CD4-positive, alpha-beta T cell treated with Interleukin-1 beta for 1 hour (primary cell): Measurements from ENCODE around the gene NR5A2.

Experiments used
- DNase-seq, 2 donors: peaks; one replicate each; pipeline ENCODE4 v3.0.0-alpha.2; 2020 to 2022

NR5A2 gene

DNA sequence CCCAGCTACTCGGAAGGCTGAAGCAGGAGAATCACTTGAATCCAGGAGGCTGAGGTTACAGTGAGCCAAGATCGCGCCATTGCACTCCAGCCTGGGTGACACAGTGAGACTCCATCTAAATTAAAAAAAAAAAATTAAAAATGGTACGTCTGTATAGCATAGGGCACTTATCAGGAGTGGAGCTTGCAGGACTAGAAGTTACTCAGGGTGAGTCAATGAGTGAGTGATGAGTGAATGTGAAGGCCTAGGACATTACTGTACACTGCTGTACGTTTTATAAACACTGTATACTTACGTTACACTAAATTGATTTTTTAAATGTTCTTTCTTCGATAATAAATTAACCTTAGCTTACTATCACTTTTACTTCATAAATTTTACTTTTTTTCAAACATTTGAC lies 183.6 kb downstream of the NR5A2 start:
- DNase-seq: no peak

DNA sequence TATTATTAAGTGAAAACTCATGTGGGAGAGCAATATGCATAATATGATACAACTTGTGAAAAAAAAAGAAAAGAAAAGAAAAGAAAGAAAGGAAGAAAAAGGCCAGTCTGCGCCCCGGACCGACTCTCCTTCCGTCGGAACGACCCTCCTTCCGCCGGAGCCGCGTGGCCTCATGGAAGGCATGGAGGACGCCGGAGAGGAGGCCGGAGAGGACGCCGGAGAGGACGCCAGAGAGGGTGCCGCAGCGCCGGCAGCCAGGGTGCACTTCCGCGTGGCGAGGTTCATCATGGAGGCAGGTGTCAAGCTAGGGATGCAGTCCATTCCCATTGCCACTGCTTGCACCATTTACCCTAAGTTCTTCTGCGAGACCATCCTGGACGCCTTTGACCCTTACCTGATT lies 185.9 kb downstream of the NR5A2 start:
- no peak for DNase-seq

DNA sequence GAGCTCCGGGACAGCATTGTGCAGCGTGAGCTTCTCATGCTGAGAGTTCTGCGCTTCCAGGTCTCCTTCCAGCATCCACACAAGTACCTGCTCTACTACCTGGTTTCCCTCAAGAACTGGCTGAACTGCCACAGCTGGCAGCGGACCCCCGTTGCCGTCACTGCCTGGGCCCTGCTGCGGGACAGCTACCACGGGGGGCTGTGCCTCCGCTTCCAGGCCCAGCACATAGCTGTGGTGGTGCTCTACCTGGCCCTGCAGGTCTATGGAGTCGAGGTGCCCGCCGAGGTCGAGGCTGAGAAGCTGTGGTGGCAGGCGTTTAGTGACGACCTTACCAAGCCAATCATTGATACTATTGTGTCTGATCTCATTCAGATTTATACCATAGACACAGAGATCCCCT lies 186.4 kb downstream of the NR5A2 start:
- no peak for DNase-seq

DNA sequence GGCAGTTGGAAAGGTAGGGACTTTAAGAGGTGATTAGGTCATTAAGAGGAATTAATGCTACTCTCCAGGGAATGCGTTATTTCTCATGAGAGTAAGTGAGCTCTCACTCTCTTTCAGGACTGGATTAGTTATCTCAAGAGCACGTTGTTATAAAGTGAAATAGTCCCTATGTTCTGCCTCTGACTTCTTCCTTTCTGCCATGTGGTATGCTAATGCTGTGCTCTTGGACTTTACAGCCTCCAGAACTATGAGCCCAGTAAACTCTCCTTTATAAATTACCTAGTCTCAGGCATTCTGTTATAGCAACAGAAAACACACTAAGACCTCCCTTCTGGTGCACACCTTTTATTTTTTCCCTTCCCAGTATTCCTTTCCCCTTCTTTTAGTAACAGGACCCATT lies 187.8 kb downstream of the NR5A2 start:
- no peak for DNase-seq

DNA sequence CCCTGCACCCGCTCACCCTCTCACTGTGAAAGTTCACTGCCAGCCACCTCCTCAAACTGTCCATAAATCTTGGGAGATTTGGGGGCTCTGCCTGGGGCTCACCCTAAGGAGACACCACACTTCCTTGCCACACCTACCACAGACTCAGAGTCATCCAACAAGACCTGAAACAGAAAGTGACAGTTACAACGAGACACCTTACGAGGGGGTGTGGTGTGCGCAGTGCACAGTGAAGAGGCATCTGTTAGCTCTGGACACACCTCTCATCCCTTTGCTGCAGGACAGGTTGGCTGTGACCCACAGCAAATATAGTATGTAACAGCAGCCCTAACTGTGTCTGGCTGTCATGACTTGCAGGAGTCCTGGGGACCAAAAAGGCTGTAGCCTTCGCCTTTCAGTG lies 190.2 kb downstream of the NR5A2 start:
- DNase-seq: no peak

DNA sequence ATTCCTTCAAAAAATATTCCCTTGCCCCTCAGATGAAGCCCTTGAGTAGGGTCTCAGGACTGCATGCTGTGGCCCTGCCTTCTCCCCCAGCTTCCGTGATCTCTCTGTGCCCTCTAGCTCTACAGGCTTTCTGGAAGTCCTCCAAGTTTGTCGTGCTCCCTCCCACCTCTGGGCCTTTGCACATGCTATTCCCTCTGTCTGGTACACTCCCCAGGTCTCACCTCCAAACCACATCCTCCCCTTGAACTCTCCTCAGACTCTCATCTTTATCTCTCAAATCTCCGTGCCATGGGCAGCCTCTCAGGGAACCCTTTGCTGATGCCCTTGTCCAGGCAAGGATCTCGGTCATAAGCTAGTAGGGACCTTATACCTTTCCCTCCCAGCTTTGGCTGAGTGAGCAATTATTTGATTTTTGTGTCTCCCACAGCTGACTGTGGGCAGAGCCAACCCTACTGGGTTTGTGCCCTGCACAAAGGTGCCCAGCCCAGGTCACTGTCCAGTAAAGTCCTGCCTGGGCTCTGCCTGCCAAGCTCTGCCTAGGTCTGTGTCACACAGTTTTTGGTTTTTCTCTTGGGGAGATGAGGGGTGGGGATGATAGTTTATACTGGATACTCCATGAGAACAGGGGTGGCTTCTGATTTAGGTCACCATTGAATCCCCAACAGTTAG lies 194.2 kb downstream of the NR5A2 start:
- DNase-seq: no peak

DNA sequence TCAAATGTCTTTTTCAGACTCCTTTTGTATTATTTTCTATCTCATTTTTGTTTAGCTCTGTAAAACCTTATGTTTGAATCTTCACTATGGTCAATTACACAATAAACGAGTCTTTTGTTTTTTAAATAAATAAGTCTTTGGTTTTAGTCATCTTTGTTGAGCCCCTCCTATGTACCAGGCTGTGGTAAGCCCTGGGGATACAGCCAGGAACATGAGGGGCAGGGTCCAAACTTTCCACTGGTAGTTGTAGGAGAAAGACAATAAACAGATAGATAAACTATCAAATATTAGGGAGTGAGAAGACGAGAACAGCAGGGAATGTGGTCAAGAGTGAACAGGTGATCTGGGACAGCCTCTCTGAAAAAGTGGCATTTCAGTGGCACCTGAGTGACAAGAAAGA lies 195.7 kb downstream of the NR5A2 start:
- DNase-seq: no peak

DNA sequence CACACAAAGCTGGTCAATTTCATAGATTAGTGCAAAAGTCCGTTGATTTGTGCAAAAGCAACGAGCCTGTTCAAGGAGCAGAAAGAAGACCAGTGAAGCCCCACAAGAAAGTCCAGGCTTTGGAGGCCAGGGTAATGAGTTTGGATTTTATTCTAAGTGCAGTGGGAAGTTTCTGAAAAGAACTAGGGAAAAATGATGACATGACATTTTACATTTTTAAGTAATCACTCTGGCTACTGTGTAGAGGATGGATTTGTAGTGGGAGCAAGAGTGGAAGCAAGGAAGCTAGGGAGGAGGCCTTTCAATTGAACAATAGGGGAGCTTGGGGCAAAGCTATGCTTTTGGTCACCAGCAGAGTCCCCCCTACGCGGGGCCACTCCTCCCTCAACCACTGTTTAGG lies 196.1 kb downstream of the NR5A2 start:
- no peak for DNase-seq

DNA sequence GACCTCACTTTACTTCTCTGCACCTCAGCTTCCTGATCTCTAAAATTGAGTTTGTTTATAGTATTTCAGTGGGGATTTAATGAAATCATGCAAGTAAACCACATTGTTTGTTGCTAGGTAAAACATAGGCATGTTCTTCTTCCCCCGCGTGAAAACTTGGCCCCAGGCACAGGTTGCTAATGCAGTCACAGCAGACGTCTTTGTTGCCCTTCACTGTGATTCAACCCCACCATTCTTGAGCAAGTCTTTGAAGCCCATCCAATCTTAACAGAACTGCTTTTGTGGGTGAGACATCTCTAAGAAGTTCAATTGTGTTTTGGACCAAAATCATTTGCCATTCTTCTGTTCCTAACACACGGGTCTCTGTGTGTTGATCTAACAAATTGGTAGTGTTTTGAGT lies 196.8 kb downstream of the NR5A2 start:
- DNase-seq: no peak

DNA sequence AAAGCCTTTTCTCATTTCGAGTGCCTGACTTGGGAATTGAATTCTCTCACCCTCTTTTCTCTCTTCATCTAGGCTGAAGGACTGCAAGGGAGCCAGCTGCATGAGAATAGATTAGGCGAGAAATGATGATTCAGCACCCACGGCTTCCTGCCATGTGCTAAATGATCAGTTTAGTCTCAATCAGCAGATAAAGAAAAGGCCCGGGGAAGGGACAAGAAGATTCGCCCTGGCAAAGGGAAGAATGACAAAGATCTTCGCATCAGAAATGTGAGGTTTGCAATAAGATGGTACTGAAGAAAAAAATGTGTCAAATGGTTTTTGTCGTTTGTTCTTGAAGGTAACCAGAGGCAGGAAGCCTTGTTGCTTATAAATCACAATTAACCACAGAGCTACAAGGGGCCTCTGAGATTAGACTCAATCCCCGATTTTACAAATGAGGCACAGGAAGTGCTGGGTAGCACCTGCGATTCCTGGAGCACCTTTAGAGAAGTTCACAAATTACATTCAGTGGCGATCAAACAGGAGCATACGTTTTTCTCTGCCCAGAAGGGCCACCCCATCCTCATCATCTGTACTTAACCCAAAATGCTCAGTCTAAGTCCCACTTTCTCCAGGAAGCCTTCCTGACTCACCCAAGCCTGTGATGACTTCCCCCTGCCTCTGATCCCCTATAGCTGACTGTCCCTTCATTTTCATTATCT lies 198.9 kb downstream of the NR5A2 start:
- DNase-seq: peak in 1 of 2 donors; percentile 18

DNA sequence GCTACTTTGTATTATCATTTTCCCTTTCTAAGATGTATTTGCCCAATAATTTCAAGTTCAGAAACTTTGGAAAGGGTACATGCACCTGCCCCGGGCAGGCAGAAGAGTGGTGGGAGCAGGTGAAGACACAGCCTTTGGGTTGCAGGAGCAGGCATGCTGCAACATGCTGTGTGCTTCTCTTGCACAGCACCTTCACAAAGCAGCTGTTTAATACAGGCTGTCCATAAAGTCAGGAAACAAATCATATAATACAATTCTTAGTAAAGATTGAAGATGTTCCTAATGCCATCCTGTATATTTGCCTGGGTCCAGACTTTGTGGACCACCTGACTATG lies 199.4 kb downstream of the NR5A2 start:
- no peak for DNase-seq
